SK-N-SH (cell line): ENCODE data around the gene SYNM.

Experiments
- CHD2 ChIP-seq: fragments of 150-350 bp; IDR thresholded peaks from 2 replicates; pipeline ENCODE4 v1.6.1; 2018; ENCODE audit warnings: low read length; ENCODE audit not compliant: partially characterized antibody
- EP300 ChIP-seq, 2 experiments: IDR thresholded peaks; 2 replicates each; pipeline versions ENCODE4 v1.4.0 to v1.6.1; 2012; ENCODE audit warnings: borderline replicate concordance in 1 of 2, low read depth in 1 of 2, low read length in 1 of 2
- GABPA ChIP-seq: IDR thresholded peaks from 2 replicates; pipeline ENCODE4 v1.4.0; 2012; ENCODE audit warnings: low read depth, mild to moderate bottlenecking
- MAX ChIP-seq: IDR thresholded peaks from 2 replicates; pipeline ENCODE4 v1.4.0; 2012; ENCODE audit warnings: low read depth
- RFX5 ChIP-seq: IDR thresholded peaks from 2 replicates; pipeline ENCODE4 v1.6.1; 2012; ENCODE audit warnings: mild to moderate bottlenecking, improper control_type of control experiment, low read length
- TAF1 ChIP-seq: IDR thresholded peaks from 2 replicates; pipeline ENCODE4 v1.6.1; 2012; ENCODE audit warnings: low read depth, mild to moderate bottlenecking, low read length, moderate library complexity, borderline replicate concordance
- USF2 ChIP-seq: fragments of 150-350 bp; IDR thresholded peaks from 2 replicates; pipeline ENCODE4 v1.6.1; 2017; ENCODE audit warnings: antibody characterized with exemption, low read length, low read depth, borderline replicate concordance
- TF ChIP-seq, protein P1 (sequence below): fragments of 200-600 bp; sonication (generic); IDR thresholded peaks from 2 replicates; pipeline ENCODE4 v1.6.1; 2017; ENCODE audit warnings: antibody characterized with exemption, mild to moderate bottlenecking, moderate library complexity
- TF ChIP-seq, protein P2 (sequence below): IDR thresholded peaks from 2 replicates; pipeline ENCODE4 v1.4.0; 2012; ENCODE audit warnings: low read depth, borderline replicate concordance

DNA sequence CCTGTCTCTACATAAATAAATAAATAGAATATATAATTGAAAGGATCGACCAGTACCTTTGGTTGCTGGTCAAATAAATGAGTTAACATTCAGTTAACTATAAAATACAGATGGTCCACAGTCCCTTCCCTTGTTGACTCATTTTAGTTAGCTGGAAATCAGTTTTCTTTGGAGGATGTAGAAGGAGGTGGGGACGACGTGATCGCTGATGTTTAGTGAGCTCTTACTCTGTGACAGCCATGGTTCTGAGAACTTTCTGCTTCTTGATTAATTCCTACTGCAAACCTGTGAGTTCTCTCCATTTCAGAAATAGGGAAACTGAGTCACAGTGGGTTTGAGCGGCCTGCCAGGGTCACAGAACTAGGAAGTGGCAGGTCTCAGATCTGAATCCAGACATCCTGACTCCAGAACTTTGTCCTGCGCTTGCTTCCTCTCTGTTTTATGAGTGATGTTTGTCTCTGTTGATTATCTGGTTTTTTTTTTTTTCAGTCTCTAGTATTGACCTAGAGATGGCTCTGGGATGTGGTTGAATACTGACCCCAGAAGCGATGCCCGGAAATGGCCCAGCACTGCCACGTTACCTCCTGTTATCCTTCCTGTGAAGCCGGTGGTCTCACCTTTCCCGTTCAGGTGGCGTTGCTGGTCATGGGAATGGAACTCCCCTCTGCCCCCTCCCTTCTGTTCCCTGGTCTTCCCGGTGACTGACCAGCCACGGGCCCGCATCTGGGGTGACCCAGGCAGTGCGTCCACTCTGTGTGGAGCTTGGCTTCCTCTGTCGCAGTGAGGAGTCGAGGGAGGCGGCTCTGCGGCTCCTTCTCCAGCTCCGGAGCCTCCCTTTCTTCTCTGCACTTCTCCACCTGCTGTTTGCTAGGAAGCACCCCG, 18.2 kb downstream of the SYNM start:
- TF ChIP-seq, protein P1, sequence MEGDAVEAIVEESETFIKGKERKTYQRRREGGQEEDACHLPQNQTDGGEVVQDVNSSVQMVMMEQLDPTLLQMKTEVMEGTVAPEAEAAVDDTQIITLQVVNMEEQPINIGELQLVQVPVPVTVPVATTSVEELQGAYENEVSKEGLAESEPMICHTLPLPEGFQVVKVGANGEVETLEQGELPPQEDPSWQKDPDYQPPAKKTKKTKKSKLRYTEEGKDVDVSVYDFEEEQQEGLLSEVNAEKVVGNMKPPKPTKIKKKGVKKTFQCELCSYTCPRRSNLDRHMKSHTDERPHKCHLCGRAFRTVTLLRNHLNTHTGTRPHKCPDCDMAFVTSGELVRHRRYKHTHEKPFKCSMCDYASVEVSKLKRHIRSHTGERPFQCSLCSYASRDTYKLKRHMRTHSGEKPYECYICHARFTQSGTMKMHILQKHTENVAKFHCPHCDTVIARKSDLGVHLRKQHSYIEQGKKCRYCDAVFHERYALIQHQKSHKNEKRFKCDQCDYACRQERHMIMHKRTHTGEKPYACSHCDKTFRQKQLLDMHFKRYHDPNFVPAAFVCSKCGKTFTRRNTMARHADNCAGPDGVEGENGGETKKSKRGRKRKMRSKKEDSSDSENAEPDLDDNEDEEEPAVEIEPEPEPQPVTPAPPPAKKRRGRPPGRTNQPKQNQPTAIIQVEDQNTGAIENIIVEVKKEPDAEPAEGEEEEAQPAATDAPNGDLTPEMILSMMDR = peak; percentile 18; the same call in 1 of the 2 replicates
- TF ChIP-seq EP300 (IDR thresholded peaks at IDR 0.05; ENCODE audit: borderline replicate concordance in 1 of 2, low read depth in 1 of 2, low read length in 1 of 2) = no peak
- TF ChIP-seq MAX = no peak
- no peak for TF ChIP-seq TAF1
- TF ChIP-seq, protein P2, sequence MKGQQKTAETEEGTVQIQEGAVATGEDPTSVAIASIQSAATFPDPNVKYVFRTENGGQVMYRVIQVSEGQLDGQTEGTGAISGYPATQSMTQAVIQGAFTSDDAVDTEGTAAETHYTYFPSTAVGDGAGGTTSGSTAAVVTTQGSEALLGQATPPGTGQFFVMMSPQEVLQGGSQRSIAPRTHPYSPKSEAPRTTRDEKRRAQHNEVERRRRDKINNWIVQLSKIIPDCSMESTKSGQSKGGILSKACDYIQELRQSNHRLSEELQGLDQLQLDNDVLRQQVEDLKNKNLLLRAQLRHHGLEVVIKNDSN = no peak
- no peak for TF ChIP-seq USF2
- no peak for TF ChIP-seq RFX5
- no peak for TF ChIP-seq GABPA
- TF ChIP-seq CHD2 = no peak
